Neuronal stem cell (in vitro differentiated cells): ENCODE results near the gene CD63.
A peak's percentile ranks its signal among the peaks of the same experiment; 100 is the strongest.

Source experiments
- DNase-seq: peaks from one replicate; pipeline ENCODE4 v3.0.0-alpha.2; 2013; ENCODE audit warnings: low spot score
- H2AFZ ChIP-seq: one replicate; pipeline ENCODE4 v1.6.1; 2013; ENCODE audit warnings: mild to moderate bottlenecking, low read length, inconsistent platforms
- H2AK5ac ChIP-seq: 2 replicates; pipeline ENCODE4 v1.6.1; 2013; ENCODE audit warnings: low read depth, mild to moderate bottlenecking, inconsistent platforms, low read length, moderate library complexity, mixed read lengths
- H2BK120ac ChIP-seq: 2 replicates; pipeline ENCODE4 v1.6.1; 2013; ENCODE audit warnings: low read depth, mild to moderate bottlenecking, inconsistent platforms, low read length, moderate library complexity, mixed read lengths
- H2BK12ac ChIP-seq: one replicate; pipeline ENCODE4 v1.6.1; 2013; ENCODE audit warnings: low read length, inconsistent platforms
- H2BK15ac ChIP-seq: 2 replicates; pipeline ENCODE4 v1.6.1; 2013; ENCODE audit warnings: mild to moderate bottlenecking, low read length, inconsistent platforms, mixed read lengths
- H2BK5ac ChIP-seq: one replicate; pipeline ENCODE4 v1.6.1; 2013; ENCODE audit warnings: inconsistent platforms, mild to moderate bottlenecking, low read length, moderate library complexity
- H3K14ac ChIP-seq: one replicate; pipeline ENCODE4 v1.6.1; 2013; ENCODE audit warnings: low read length, inconsistent platforms
- H3K18ac ChIP-seq: 2 replicates; pipeline ENCODE4 v1.6.1; 2013; ENCODE audit warnings: low read length, inconsistent platforms
- H3K23ac ChIP-seq: 2 replicates; pipeline ENCODE4 v1.6.1; 2013; ENCODE audit warnings: low read depth, mild to moderate bottlenecking, mixed read lengths, low read length, inconsistent platforms; ENCODE audit not compliant: poor library complexity
- H3K27ac ChIP-seq: replicated peaks from 3 replicates; pipeline ENCODE4 v1.5.1; 2013; ENCODE audit warnings: low read length, inconsistent platforms
- H3K27me3 ChIP-seq, 3 experiments: 2 replicates each; pipeline ENCODE4 v1.6.1; 2013; ENCODE audit warnings: low read length in 3 of 3, mild to moderate bottlenecking in 2 of 3, inconsistent platforms in 1 of 3, low read depth in 1 of 3, mixed read lengths in 1 of 3, moderate library complexity in 1 of 3; ENCODE audit not compliant: control insufficient read depth in 3 of 3, insufficient read depth in 3 of 3
- H3K36me3 ChIP-seq, 2 donors: replicated peaks in 1 of 2; 2 replicates each; pipeline ENCODE4 v1.6.1; 2013; ENCODE audit warnings: low read length in 2 of 2; ENCODE audit not compliant: control insufficient read depth in 2 of 2, insufficient read depth in 2 of 2
- H3K4ac ChIP-seq: 2 replicates; pipeline ENCODE4 v1.6.1; 2013; ENCODE audit warnings: inconsistent platforms, mild to moderate bottlenecking, low read length, moderate library complexity
- H3K4me1 ChIP-seq, 2 donors: 1 replicate in 1 of 2; 2 replicates in 1 of 2; pipeline ENCODE4 v1.6.1; 2013; ENCODE audit warnings: low read length in 2 of 2, low read depth in 1 of 2; ENCODE audit not compliant: control insufficient read depth in 2 of 2, insufficient read depth in 1 of 2
- H3K4me2 ChIP-seq: one replicate; pipeline ENCODE4 v1.6.1; 2013; ENCODE audit warnings: mild to moderate bottlenecking, low read length, inconsistent platforms; ENCODE audit not compliant: insufficient read depth, poor library complexity, severe bottlenecking
- H3K4me3 ChIP-seq, 2 donors: 2 replicates each; pipeline ENCODE4 v1.5.1; 2013; ENCODE audit warnings: low read length in 2 of 2, mild to moderate bottlenecking in 2 of 2, inconsistent platforms in 1 of 2, moderate library complexity in 1 of 2
- H3K79me1 ChIP-seq: one replicate; pipeline ENCODE4 v1.6.1; 2013; ENCODE audit warnings: low read depth, mild to moderate bottlenecking, inconsistent platforms, low read length, moderate library complexity
- H3K9ac ChIP-seq: one replicate; pipeline ENCODE4 v1.6.1; 2013; ENCODE audit warnings: mild to moderate bottlenecking, low read depth, low read length, inconsistent platforms; ENCODE audit not compliant: poor library complexity
- H3K9me3 ChIP-seq, 2 donors: replicated peaks in 1 of 2; 2 replicates each; pipeline versions ENCODE3 to v1.6.1; 2013; ENCODE audit warnings: low read length in 2 of 2, mild to moderate bottlenecking in 2 of 2, inconsistent platforms in 1 of 2, low read depth in 1 of 2, mixed read lengths in 1 of 2, moderate library complexity in 1 of 2; ENCODE audit not compliant: control insufficient read depth in 2 of 2, insufficient read depth in 1 of 2
- H4K8ac ChIP-seq: one replicate; pipeline ENCODE4 v1.6.1; 2013; ENCODE audit warnings: low read depth, mild to moderate bottlenecking, inconsistent platforms, low read length, moderate library complexity
- H4K91ac ChIP-seq: one replicate; pipeline ENCODE4 v1.6.1; 2013; ENCODE audit warnings: low read length, low read depth, mild to moderate bottlenecking, inconsistent platforms; ENCODE audit not compliant: poor library complexity
- WGBS, 2 donors: extraction: QIAGEN DNeasy Blood & Tissue Kit; methylation state at CpG; one replicate each; pipeline ENCODE4 v1.1.7; 2013; ENCODE audit warnings: missing lambda C conversion rate in 2 of 2, mixed read lengths in 1 of 2; ENCODE audit not compliant: insufficient read length in 2 of 2, insufficient replicate concordance in 1 of 2; ENCODE audit errors: extremely low coverage in 2 of 2; 5-methylcytosine and 5-hydroxymethylcytosine counted together

The CD63 gene

DNA sequence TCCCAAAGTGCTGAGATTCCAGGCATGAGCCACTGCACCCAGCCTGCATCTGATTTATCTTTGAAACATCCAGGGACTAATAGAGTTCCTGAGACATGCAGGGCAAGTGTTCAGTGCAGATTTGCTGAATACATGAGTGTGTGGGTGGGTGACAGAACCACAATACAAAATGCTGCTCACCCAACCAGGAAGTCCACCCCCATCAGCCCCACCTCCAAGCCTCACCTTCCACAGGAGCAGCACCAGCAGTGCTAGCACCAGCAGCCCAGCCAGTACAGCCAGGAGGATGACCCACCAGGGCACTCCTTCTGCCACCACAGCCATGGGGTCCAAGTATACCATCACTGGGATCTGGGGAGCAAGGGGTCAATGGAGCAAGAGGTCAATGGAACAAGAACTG lies 41.1 kb downstream of the CD63 start:
- H2BK12ac ChIP-seq, result no peak overlapping the region
- H3K18ac ChIP-seq, result no peak overlapping the region
- H3K9me3 ChIP-seq, result peaks cover 0 to 2% of the 10 kb centered on the region in 2 donors
- peaks cover 18 to 24% of the 10 kb centered on the region in 2 donors for H3K36me3 ChIP-seq
- H3K4me2 ChIP-seq, result no peak overlapping the region
- no peak overlapping the region for H3K4ac ChIP-seq
- H3K4me1 ChIP-seq, result no peaks in the 10 kb centered on the region
- no peak overlapping the region for H2BK120ac ChIP-seq
- no peak overlapping the region for H2AK5ac ChIP-seq
- H2BK5ac ChIP-seq, result no peak overlapping the region
- no peaks in the 10 kb centered on the region for H3K79me1 ChIP-seq
- H2AFZ ChIP-seq, result no peak overlapping the region
- H3K9ac ChIP-seq, result no peak overlapping the region
- H3K27ac ChIP-seq, result no peak overlapping the region
- no peaks in the 10 kb centered on the region for H3K27me3 ChIP-seq
- DNase-seq, result no peak
- H4K91ac ChIP-seq, result no peak overlapping the region
- no peak overlapping the region for H3K23ac ChIP-seq
- no peak overlapping the region for H3K4me3 ChIP-seq
- no peak overlapping the region for H4K8ac ChIP-seq
- no peak overlapping the region for H3K14ac ChIP-seq
- H2BK15ac ChIP-seq, result no peak overlapping the region

DNA sequence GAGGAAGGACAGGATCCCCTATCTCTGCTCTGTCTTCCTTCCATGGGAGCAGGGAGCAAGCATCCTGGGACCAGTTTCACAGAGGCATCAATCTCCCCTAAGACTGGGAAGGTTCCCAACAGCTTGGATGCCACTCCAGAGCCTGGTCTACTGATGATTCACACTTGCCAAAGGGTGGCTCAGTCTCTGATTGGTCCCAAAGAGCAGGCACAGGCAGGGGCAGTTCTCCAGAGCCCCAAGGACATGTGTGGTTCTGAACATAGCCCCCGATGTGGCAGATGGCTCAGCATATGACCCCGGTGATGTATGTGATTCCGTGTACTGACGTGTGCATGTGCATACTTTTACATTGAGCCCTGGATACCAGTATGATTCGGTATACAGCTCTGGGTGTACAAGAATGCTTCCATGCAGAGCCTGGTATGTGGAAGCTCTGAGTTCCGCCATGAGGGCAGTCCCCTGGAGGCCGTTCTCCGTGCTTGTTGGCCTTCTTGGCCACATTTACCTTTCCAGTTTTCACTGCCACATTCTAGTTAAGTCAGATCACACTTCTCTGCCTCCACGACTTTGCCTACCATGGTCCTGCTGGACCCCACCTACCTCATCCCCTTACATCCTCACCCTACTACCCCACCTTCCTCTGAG lies 42.3 kb downstream of the CD63 start:
- Histone ChIP-seq H3K4me1 (peaks cover 2 to 7% of the 10 kb centered on the region in 2 donors), H3K4me2 (no peak overlapping the region), H3K4ac (no peak overlapping the region), H3K27ac (no peak overlapping the region), H4K8ac (no peak overlapping the region), H2BK12ac (no peak overlapping the region), H2AFZ (no peak overlapping the region), H2BK15ac (no peak overlapping the region), H3K9ac (no peak overlapping the region), H3K23ac (no peak overlapping the region), H3K18ac (no peak overlapping the region), H2AK5ac (no peak overlapping the region), H3K27me3 (no peaks in the 10 kb centered on the region), H4K91ac (no peak overlapping the region), H3K9me3 (peaks cover 0 to 2% of the 10 kb centered on the region in 2 donors), H3K4me3 (no peak overlapping the region), H2BK120ac (no peak overlapping the region), H2BK5ac (no peak overlapping the region), H3K79me1 (peaks cover 2% of the 10 kb centered on the region), H3K14ac (no peak overlapping the region), H3K36me3 (peaks cover 15 to 17% of the 10 kb centered on the region in 2 donors)
- WGBS, 2 donors, result no CpG with 5 or more reads among the region's 9 CpGs
- DNase-seq, result no peak

DNA sequence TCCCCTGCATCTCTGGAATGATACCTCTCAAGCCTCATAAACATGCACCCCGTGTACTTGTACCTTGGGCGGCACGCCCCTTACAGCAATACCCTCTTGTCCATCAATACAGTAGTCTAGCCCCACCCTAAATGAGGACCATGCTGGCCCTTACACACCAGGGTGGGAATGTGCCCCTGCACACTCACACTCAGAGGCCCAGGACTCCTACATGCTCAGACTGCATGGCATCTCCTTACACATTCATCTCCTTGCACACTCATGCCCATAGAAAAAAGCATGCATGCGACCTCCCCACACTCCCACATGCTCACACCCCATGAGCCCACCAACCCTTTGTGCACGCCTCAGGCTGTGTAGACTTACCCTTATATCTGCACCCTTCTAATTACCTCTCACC lies 43.1 kb downstream of the CD63 start:
- no CpG with 5 or more reads among the region's 5 CpGs for WGBS, 2 donors
- Histone ChIP-seq H2BK120ac (no peak overlapping the region), H3K36me3 (peaks cover 12 to 17% of the 10 kb centered on the region in 2 donors), H2AFZ (no peak overlapping the region), H2BK15ac (no peak overlapping the region), H3K9me3 (peaks cover 0 to 2% of the 10 kb centered on the region in 2 donors), H4K8ac (no peak overlapping the region), H3K27ac (no peak overlapping the region), H3K4me2 (no peak overlapping the region), H3K4ac (no peak overlapping the region), H4K91ac (no peak overlapping the region), H3K23ac (no peak overlapping the region), H2BK5ac (no peak overlapping the region), H3K4me1 (peaks cover 2 to 10% of the 10 kb centered on the region in 2 donors), H3K79me1 (peaks cover 2% of the 10 kb centered on the region), H3K4me3 (peak overlapping the region in 1 of 2 donors; percentile 67), H3K9ac (no peak overlapping the region), H2AK5ac (no peak overlapping the region), H2BK12ac (no peak overlapping the region), H3K27me3 (no peaks in the 10 kb centered on the region), H3K18ac (no peak overlapping the region), H3K14ac (no peak overlapping the region)
- no peak for DNase-seq

DNA sequence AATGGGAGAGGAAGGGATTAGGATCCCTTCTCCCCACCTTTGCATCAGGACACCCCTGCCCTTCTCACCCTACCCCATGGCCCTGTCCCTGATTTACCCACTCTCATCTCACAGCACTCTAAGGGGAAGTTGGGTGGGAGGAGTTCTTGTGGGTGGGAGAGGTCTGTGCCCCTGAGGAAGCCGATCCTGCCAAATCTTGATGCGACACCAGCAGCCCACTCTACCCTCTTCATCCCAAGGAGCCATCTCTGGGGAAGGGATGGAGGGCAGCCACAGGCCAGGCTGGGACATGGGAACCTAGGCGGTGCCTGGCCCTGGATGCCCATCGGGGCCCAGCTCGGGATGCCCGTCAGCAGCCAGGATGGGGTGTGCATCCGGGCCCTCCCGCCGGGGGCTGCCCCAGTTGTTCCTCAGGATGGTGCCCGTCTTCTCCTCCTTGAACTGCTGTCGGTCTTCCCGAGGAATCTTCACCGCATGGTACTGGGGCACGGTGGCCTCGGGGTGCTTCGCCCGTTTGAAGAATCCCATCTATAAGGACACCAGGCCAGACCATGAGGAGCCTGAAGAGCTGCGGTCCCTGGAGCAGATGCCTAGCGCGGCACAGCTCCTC lies 43.9 kb downstream of the CD63 start:
- DNase-seq, result no peak
- no peak overlapping the region for H2AK5ac ChIP-seq
- no peak overlapping the region for H3K4ac ChIP-seq
- H3K4me1 ChIP-seq, result peaks cover 2 to 10% of the 10 kb centered on the region in 2 donors
- H2BK15ac ChIP-seq, result no peak overlapping the region
- H3K9ac ChIP-seq, result peak overlapping the region; percentile 33
- H3K36me3 ChIP-seq, result peaks cover 12 to 17% of the 10 kb centered on the region in 2 donors
- no peak overlapping the region for H2BK120ac ChIP-seq
- WGBS, 2 donors, result no CpG with 5 or more reads among the region's 20 CpGs
- H3K23ac ChIP-seq, result no peak overlapping the region
- H3K4me3 ChIP-seq, result no peak overlapping the region
- no peak overlapping the region for H2BK5ac ChIP-seq
- peak overlapping the region; percentile 36 for H3K18ac ChIP-seq
- peaks cover 2% of the 10 kb centered on the region for H3K79me1 ChIP-seq
- no peak overlapping the region for H4K91ac ChIP-seq
- peaks cover 0 to 2% of the 10 kb centered on the region in 2 donors for H3K9me3 ChIP-seq
- H2AFZ ChIP-seq, result no peak overlapping the region
- no peak overlapping the region for H4K8ac ChIP-seq
- no peak overlapping the region for H3K4me2 ChIP-seq
- no peak overlapping the region for H3K14ac ChIP-seq
- no peak overlapping the region for H2BK12ac ChIP-seq
- H3K27ac ChIP-seq, result no peak overlapping the region
- H3K27me3 ChIP-seq, result no peaks in the 10 kb centered on the region
